Measurements from ENCODE around the gene MAOB.

The MAOB gene

GRCh38 chrX:43899878-43900815 lies 17.9 kb upstream of the MAOB start:
- H3K27ac ChIP-seq (replicated peaks) = no peak overlapping the region
- DNase-seq (ENCODE audit: low read depth in 1 of 2, low spot score in 1 of 2) = no peak
- H3K4me3 ChIP-seq (replicated peaks; ENCODE audit: insufficient read depth, low read length) = no peak overlapping the region

GRCh38 chrX:43898406-43899035 lies 16.3 kb upstream of the MAOB start:
- Histone ChIP-seq H3K4me3 (replicated peaks; ENCODE audit: insufficient read depth, low read length) (no peak overlapping the region), H3K27ac (replicated peaks) (no peak overlapping the region), H3K27me3 (ENCODE audit: insufficient read depth, poor library complexity, severe bottlenecking) (no peaks in the 10 kb centered on the region)
- TF ChIP-seq SPI1 (IDR thresholded peaks at IDR 0.05; ENCODE audit: borderline replicate concordance, low read depth) (no peak), GABPA (IDR thresholded peaks at IDR 0.05; ENCODE audit: low read depth) (no peak), CTCF (IDR thresholded peaks at IDR 0.05; ENCODE audit: insufficient read depth, low read length) (no peak), REST (IDR thresholded peaks at IDR 0.05; ENCODE audit: insufficient replicate concordance, low read depth) (no peak), POLR2AphosphoS5 (IDR thresholded peaks at IDR 0.05; ENCODE audit: low read depth) (no peak)
- no peak for DNase-seq (ENCODE audit: low read depth in 1 of 2, low spot score in 1 of 2)

More at GRCh38 chrX:43899878-43900815, 17.9 kb upstream of the MAOB start:
- no peaks in the 10 kb centered on the region for H3K27me3 ChIP-seq (ENCODE audit: insufficient read depth, poor library complexity, severe bottlenecking)
- no peak for TF ChIP-seq GABPA (IDR thresholded peaks at IDR 0.05; ENCODE audit: low read depth)
- TF ChIP-seq CTCF (IDR thresholded peaks at IDR 0.05; ENCODE audit: insufficient read depth, low read length) = no peak
- no peak for TF ChIP-seq POLR2AphosphoS5 (IDR thresholded peaks at IDR 0.05; ENCODE audit: low read depth)
- TF ChIP-seq SPI1 (IDR thresholded peaks at IDR 0.05; ENCODE audit: borderline replicate concordance, low read depth) = no peak
- no peak for TF ChIP-seq REST (IDR thresholded peaks at IDR 0.05; ENCODE audit: insufficient replicate concordance, low read depth)

GRCh38 chrX:43897290-43897689 lies 15.0 kb upstream of the MAOB start:
- Histone ChIP-seq H3K4me3 (replicated peaks; ENCODE audit: insufficient read depth, low read length) (no peak overlapping the region), H3K27ac (replicated peaks) (no peak overlapping the region), H3K27me3 (ENCODE audit: insufficient read depth, poor library complexity, severe bottlenecking) (no peaks in the 10 kb centered on the region)
- no peak for DNase-seq (ENCODE audit: low read depth in 1 of 2, low spot score in 1 of 2)
- TF ChIP-seq SPI1 (IDR thresholded peaks at IDR 0.05; ENCODE audit: borderline replicate concordance, low read depth) = no peak
- TF ChIP-seq GABPA (IDR thresholded peaks at IDR 0.05; ENCODE audit: low read depth) = no peak
- no peak for TF ChIP-seq CTCF (IDR thresholded peaks at IDR 0.05; ENCODE audit: insufficient read depth, low read length)
- TF ChIP-seq REST (IDR thresholded peaks at IDR 0.05; ENCODE audit: insufficient replicate concordance, low read depth) = no peak
- TF ChIP-seq POLR2AphosphoS5 (IDR thresholded peaks at IDR 0.05; ENCODE audit: low read depth) = no peak
